ENCODE data around the gene BACH2.

Gene BACH2

GRCh38 chr6:90274451-90275030 is 22.1 kb downstream of the BACH2 start:
- no peak for DNase-seq

- DNase-seq, result no peak
Measured at GRCh38 chr6:90273863-90274262, 22.8 kb downstream of the BACH2 start.

DNA sequence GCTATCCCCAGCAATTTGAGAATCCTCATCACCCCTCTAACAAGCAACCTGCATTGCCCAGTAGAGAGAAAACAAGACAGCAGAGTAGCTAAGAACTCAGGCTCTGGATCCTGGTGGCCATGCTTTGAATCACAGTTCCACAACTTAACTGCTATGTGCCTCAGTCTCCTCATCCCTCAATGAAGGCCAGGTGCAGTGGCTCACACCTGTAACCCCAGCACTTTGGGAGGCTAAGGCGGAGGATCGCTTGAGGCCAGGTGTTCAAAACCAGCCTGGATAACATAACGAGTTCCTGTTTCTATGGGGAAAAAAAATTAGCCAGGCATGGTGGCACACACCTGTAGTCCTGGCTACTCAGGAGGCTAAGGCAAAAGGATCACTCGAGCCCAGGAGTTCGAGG is 23.7 kb downstream of the BACH2 start:
- DNase-seq, result no peak

- no peak for DNase-seq
Measured at GRCh38 chr6:90271831-90272230, 24.8 kb downstream of the BACH2 start.

DNA sequence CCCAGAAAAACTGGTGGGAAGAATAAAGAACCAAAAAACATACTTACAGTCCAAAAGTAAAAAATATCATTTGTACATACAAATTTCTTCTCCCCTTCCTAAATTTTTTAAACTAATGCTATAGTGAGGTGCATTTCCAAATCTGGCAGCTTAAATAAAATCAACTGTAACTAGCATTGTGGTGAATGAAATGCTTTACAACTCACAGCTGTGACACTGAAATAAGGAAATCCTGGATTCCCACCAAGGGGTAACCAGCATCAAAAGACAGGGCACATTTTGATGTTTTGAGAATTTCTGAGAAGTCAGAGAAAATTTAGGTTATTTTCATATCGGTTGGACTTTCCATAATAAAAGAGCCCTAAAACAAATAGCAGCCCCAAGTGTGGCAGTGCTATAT is 27.3 kb downstream of the BACH2 start:
- DNase-seq, result no peak

- no peak for DNase-seq
Measured at GRCh38 chr6:90268178-90268577, 28.5 kb downstream of the BACH2 start.

DNA sequence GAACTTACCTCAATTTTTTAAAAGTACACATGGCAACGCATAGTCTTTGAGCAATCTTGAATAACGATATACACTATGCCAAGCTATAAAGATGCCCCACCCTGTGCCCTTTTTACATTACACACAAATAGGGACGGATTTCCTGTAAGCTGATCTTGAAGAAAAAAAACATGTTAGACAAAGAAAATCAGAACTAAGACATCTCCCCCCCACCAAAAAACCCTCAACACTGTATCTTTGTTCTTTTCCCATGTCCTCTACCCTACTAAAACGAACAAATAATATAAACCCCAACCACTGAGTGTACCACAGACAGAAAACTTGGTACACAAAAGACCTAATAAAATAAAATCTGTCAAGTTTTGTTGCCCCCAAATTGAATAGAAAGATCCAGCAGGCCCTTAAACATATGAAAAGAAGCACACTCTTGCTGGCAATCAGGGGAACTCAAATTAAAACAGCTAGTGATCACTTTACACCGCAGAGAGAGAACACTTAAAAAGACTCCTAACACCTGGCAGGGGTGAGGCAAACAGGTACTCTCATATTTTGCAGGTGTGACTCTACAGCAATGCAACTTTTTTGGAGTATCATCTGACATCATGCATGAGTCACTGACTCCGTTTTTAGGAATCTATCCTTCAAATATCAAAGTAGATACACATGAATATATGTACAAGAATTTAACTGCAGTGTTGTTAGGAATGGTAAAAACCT is 29.6 kb downstream of the BACH2 start:
- no peak for DNase-seq

DNA sequence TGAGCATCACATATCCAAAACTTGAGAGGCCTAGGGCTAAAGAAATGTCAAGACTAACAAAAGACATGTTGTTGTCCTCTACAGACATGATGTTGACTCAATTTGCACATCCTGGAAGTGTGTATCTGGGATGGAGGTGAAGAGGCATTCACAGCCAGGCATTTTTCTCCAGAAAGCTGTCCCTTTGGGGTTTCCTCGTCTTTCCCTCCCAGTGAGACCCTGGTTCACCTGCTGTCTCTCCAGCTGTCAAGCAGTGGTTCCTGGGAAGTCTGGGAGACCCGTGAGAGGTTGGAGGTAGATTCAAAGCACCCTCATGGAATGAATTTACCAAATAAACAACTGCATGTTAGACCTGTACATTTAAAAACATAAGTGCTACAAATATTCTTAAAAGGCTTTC is 32.1 kb downstream of the BACH2 start:
- DNase-seq, result no peak

DNA sequence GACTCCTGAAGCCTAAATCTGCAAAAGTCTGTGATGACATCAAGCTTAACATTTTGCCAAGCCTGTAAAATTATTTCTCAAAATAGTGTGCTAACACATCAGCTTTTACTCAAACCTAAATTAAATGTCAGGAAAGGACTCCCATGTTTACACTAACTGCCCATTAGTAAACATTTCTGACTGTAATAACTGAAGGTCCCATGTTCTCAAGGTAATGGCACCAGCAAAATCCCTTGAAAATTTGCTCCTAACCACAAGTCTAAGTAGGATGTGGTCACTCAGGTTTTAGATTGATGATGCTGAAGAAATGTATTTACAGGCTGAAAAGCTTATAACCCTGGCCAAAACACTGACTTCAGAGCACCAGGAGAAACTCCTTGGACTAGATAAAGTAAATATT is 33.0 kb downstream of the BACH2 start:
- DNase-seq, result no peak

- no peak for DNase-seq
Measured at GRCh38 chr6:90261801-90262200, 34.8 kb downstream of the BACH2 start.

DNA sequence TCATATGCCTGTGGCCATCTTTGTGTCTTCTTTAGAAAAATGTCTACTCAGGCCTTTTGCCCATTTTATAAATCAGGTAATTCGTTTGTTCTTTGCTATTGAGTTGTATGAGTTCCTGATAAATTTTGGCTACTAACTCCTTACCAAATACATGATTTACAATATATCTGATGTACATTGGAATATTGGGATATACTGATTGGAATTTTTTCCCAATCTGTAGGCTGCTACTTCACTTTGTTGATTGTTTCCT is 39.2 kb downstream of the BACH2 start:
- DNase-seq, result no peak

DNA sequence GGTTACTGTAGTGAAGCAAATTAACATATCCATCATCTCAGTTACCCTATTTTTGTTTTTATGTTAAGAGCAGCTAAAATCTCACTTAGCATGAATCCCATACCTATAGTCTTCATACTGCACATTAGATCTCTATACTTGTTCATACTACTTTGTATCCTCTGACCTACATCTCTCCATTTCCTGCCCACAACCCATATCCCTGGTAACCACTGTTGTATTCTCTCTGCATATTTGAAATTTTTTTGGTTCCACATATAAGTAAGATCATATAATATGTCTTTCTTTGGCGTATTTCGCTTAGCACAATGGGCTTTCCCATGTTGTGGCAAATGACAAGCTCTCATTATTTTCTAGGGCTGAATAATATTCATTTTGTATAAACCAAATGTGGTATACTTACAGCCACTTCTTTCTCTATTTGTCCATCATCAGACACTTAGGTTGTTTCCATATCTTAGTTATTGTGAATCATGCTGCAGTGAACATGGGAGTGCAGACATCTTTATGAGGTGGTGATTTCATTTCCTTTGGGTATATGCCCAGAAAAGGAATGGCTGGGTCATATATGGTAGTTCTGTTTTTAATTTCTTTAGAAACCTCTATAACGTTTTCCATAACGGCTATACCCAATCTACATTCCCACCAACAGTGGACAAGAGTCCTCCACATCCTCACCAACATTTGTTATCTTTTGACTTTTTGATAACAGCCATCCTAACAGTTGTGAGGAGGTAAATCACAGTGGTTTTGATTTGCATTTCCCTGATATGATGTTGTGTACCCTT is 39.8 kb downstream of the BACH2 start:
- DNase-seq, result no peak

- DNase-seq, result no peak
Measured at GRCh38 chr6:90253631-90254030, 43.0 kb downstream of the BACH2 start.

- no peak for DNase-seq
Measured at GRCh38 chr6:90251295-90251992, 45.2 kb downstream of the BACH2 start.

DNA sequence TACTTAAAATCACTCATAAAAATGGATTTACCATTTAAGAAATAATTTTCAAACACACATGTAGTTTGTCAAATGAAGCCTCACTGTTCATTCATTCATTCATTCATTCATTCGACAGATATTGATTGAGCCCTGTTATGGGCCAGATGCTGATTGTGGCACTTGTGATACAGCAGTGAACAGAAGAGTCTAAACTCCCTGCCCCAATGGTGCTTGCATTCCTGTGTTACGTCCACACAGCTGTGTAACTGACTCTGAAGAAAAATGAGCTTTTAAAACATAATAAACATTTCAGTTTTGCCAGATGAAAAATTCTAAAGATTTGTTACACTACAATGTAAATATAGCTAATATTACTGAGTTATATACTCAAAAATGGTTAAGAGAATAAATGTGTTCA is 46.2 kb downstream of the BACH2 start:
- DNase-seq, result no peak

- DNase-seq, result no peak
Measured at GRCh38 chr6:90249458-90249857, 47.2 kb downstream of the BACH2 start.

DNA sequence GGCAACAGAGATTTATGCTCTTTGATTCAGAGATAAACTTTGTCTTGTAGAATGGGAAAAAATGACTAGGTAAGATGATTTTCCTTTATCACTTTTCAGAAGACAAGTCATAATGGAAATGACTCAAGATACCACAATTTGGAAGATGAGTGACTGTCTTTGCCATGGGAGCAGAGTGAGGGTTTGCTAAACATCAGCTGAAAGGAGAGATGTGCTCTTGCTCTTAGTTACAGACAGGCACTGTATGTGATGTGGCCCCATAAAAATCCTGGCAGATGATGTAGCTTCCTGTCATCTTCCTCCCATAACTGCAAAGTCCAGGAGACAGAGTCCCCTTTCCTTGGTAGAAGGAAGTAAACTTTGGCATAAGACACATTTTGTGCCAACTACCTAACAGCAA is 47.6 kb downstream of the BACH2 start:
- no peak for DNase-seq

GRCh38 chr6:90247262-90247661 is 49.4 kb downstream of the BACH2 start:
- no peak for DNase-seq

DNA sequence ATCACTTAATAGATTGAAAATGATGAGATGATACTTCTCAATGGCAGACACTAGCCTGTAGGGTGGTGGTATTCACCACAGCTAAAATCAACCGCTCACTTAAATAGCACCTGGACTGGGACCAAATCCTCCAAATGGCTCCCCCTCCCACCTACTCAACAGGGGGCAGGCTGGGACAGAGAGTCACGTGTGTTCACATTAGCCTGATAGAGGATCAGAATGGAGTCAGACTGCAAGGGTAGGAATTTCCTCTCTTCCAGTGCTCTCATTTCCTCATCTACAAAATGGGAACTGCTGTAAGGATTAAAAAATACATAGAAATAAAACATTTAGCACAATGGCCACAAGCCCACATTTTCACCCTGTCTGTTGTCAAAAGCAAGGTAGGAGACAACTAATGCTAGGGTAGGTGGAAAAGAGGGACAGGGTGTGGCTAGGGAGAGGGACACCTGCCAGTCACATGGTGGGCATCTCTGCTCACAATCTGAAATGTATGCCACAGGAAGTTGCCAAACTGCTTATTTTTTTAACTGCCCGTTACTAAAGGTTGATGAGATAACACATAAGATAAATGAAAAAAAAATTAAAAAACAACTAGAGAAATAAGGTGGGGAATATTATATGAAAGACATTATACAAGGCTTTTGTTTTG is 55.3 kb downstream of the BACH2 start:
- DNase-seq, result peak; percentile 26

- DNase-seq, result no peak
Measured at GRCh38 chr6:90238496-90239266, 58.0 kb downstream of the BACH2 start.

DNA sequence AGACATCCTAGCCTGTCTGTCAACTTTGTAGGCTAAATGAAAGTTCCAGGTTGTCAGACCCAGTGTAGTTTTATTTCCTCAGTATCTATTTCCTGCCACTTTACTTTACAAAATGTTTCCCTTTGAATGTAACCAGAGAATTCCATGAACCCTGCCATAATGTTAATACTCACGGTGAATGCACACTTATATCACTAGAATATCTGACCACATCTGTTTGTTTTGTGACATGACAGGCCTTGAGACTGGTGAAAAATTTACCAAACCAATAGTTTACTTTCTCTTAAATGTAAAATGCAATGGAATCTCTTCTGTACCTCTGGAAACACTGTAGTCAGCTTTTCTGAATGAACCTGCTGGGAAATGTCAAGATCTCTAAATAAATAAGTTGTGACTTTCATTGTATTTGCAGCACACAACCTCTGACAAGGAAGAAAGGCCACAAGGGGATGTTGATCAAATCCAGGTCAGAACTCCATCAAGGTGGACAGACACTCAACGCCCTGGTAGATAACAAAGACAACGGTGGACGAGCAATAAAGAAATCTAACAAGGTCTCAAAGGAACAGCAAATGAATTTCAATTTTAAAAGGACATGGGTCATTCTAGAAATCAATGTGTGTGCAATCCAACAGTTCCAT is 59.2 kb downstream of the BACH2 start:
- no peak for DNase-seq

DNA sequence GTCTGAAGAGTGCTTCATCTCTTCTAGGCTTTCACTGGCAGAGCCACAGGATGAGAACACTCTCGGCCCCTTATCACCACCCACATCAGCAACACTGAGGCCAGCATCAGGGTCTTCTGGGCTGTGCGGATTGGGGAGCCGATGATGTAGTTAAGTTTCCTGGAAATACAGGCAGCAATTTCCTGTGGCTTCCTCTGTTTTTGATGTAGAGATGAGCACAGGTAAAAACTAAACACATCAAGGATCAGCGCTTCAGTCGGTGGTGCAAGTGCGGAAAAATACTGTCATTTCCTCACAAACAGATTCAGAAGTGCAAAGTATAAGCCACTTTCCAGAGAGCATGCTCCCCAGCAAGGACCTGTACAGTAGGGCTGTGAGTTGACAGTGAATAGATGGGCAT is 62.6 kb downstream of the BACH2 start:
- DNase-seq, result no peak

Measured in NCI-H446 treated with DMSO at 0.1 percent for 48 hours (cell line).